ENCODE measurements around the gene SLC35F2.
A peak's percentile ranks its signal among the peaks of the same experiment; 100 is the strongest.

The SLC35F2 gene

DNA sequence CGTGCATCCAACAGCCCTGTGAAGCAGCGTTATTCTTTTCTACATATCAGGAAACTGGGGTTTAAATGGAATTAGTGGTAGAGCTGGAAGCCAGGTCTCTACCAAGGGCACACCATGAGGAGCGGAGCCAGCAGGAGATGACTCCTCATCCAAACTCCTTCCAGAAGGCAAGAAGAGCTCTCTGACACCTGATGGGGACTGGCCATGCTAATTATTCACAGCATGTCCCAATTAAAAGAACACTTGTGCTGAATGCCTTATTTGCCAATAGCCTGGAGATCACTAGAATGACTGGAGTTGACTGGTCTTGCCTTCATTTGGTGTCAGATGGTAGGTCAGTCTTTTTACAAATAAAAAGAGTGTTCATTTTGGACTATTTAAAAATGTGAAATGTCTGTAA is 113.9 kb downstream of the SLC35F2 start:
- Mint-ChIP-seq H3K27ac (no peak overlapping the region), H3K27me3 (ENCODE audit: low read depth) (no peaks in the 10 kb centered on the region), H3K9me3 (peaks cover 17% of the 10 kb centered on the region), H3K4me1 (peaks cover 49% of the 10 kb centered on the region), H3K36me3 (ENCODE audit: low read depth) (no peaks in the 10 kb centered on the region), H3K4me3 (peak overlapping the region in 1 of 3 experiments; percentile 5)
- TF ChIP-seq, protein P1, sequence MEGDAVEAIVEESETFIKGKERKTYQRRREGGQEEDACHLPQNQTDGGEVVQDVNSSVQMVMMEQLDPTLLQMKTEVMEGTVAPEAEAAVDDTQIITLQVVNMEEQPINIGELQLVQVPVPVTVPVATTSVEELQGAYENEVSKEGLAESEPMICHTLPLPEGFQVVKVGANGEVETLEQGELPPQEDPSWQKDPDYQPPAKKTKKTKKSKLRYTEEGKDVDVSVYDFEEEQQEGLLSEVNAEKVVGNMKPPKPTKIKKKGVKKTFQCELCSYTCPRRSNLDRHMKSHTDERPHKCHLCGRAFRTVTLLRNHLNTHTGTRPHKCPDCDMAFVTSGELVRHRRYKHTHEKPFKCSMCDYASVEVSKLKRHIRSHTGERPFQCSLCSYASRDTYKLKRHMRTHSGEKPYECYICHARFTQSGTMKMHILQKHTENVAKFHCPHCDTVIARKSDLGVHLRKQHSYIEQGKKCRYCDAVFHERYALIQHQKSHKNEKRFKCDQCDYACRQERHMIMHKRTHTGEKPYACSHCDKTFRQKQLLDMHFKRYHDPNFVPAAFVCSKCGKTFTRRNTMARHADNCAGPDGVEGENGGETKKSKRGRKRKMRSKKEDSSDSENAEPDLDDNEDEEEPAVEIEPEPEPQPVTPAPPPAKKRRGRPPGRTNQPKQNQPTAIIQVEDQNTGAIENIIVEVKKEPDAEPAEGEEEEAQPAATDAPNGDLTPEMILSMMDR (IDR thresholded peaks at IDR 0.05; ENCODE audit: unreplicated experiment in 3 of 3) = no peak

DNA sequence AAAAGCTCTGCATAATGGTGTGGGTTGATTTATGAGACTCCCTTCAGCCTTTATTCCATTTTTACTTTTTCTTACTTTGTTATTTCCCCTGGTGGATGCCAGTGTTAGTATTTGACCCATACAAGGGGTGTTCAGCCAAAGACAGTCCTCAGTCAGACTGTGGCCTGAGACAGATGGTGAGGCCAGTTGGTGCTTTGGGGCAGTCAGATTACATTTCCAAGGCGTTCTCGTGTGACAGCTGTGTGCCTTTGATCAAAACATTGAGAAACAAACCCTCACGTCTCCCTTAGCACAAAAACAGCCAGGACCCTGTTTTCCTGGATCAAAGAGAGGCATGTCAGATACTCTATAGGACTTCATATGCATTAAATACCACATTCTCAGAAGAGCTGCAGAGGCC is 115.4 kb downstream of the SLC35F2 start:
- Mint-ChIP-seq H3K9me3 (peaks cover 29% of the 10 kb centered on the region), H3K27ac (peak overlapping the region; percentile 67 to 88 (median 74)), H3K27me3 (ENCODE audit: low read depth) (no peaks in the 10 kb centered on the region), H3K36me3 (ENCODE audit: low read depth) (no peaks in the 10 kb centered on the region), H3K4me1 (peaks cover 47% of the 10 kb centered on the region), H3K4me3 (peak overlapping the region in 1 of 3 experiments; percentile 43)
- TF ChIP-seq, protein P1 (IDR thresholded peaks at IDR 0.05; ENCODE audit: unreplicated experiment in 3 of 3) = no peak

DNA sequence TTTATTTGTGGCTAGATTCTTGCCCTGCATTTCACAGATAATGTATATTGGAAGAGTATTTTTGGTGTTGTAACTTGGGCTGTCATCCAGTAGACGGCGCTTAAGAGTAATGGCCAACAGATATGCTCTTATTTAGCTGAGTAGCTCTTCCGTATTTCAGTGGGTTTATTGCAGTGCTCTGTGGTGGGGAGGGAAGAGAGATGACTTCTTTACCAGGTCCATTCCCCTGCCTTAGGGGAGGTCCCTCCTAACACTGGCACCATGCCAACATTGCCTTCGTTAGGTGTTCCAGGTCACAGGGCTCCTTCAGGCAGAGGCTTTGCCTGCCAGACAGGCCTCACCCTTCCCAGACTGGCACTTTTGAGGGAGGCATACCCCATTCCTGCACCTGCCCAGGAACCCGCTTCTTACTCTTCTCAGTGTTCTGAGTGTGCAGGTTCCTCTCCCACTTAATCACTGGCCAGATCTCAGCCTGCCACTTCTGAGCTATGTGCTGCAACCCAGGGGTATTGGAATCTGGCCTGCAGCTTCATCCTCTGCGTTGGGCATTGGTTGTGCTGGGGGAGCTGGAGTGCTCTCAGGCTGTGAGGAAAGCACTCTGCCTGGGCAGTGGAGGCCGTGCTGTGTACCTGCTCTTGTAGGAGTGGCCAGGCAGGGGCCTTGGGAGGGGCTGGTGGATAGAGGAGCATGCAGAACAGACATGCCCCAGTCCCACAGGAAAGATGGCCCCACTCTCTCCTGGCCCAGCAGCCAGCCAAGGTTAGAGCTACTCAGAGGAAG is 117.4 kb downstream of the SLC35F2 start:
- TF ChIP-seq, protein P1 (IDR thresholded peaks at IDR 0.05; ENCODE audit: unreplicated experiment in 3 of 3) = peak in 2 of 3 experiments; percentile 14 to 50
- no peak overlapping the region for H3K4me3 Mint-ChIP-seq
- H3K36me3 Mint-ChIP-seq (ENCODE audit: low read depth) = no peaks in the 10 kb centered on the region
- H3K27ac Mint-ChIP-seq = no peak overlapping the region
- H3K27me3 Mint-ChIP-seq (ENCODE audit: low read depth) = no peaks in the 10 kb centered on the region
- peaks cover 38% of the 10 kb centered on the region for H3K4me1 Mint-ChIP-seq
- peaks cover 29% of the 10 kb centered on the region for H3K9me3 Mint-ChIP-seq
